ENCODE measurements around the gene PLD6.

GRCh38 chr17:17167356-17167755, 38.8 kb downstream of the PLD6 start:
- no peak for TF ChIP-seq BACH1 (IDR thresholded peaks at IDR 0.05; ENCODE audit: borderline replicate concordance)
- TF ChIP-seq USF2 (IDR thresholded peaks at IDR 0.05; ENCODE audit: borderline replicate concordance, low read depth, low read length) = no peak
- TF ChIP-seq IRF3 (IDR thresholded peaks at IDR 0.05) = no peak
- no peak for TF ChIP-seq CHD1 (IDR thresholded peaks at IDR 0.05; ENCODE audit: low read depth, low read length)
- TF ChIP-seq ZBTB40 (IDR thresholded peaks at IDR 0.05; ENCODE audit: borderline replicate concordance) = no peak
- TF ChIP-seq POLR2A (IDR thresholded peaks at IDR 0.05; ENCODE audit: low read depth, low read length) = no peak
- no peak for TF ChIP-seq HDAC6 (IDR thresholded peaks at IDR 0.05; ENCODE audit: unreplicated experiment)
- TF ChIP-seq CUX1 (IDR thresholded peaks at IDR 0.05; ENCODE audit: insufficient replicate concordance, low read depth, low read length) = no peak
- TF ChIP-seq CTCF (IDR thresholded peaks at IDR 0.05 in 2 of 3, conservative IDR thresholded peaks at IDR 0.05 in 1 of 3; ENCODE audit: control insufficient read depth in 2 of 3, extremely low read depth in 1 of 3, insufficient read depth in 1 of 3, low read depth in 3 of 3, low read length in 3 of 3) = no peak

All from GM12878 (cell line).